ENCODE results near the gene GTF2IRD1. TPM values are rescaled to one million over a fixed set of nuclear protein-coding genes. Genes with fewer than 3 reads are reported as not detected.

Gene GTF2IRD1
- total RNA-seq, 1 experiment from 2014 or later = 14.9 TPM

Other genes with a start within 250 kb of the GTF2IRD1 start
- gene LAT2, start 243.9 kb upstream of the GTF2IRD1 start, total RNA-seq (2014; rRNA removed) = 7.7 and 8.3 TPM in 2 replicates
- gene RFC2, start 199.5 kb upstream of the GTF2IRD1 start, total RNA-seq (2014; rRNA removed) = 57.4 and 60.4 TPM in 2 replicates
- 26.2 and 33.8 TPM in 2 replicates for gene CLIP2, start 164.5 kb upstream of the GTF2IRD1 start, total RNA-seq (2014; rRNA removed)
- 138 and 144 TPM in 2 replicates for gene GTF2I, start 203.8 kb downstream of the GTF2IRD1 start, total RNA-seq (2014; rRNA removed)

Data from PC-3 (cell line).